ENCODE measurements around the gene PSMA2.

Gene PSMA2

GRCh38 chr7:42931447-42931833 lies 534 bp downstream of the PSMA2 start:
- Histone ChIP-seq H3K4me3 (ENCODE audit: insufficient read depth, low read length, poor library complexity, severe bottlenecking) (peak overlapping the region; percentile 99), H3F3A (ENCODE audit: insufficient read depth) (peaks cover 4% of the 10 kb centered on the region; the same call in 1 of the 2 replicates), H3K9me3 (ENCODE audit: insufficient read depth, low read length) (no peaks in the 10 kb centered on the region), H3K36me3 (ENCODE audit: low read length) (peaks cover 22% of the 10 kb centered on the region), H4K20me1 (ENCODE audit: low read depth, low read length) (peaks cover 27% of the 10 kb centered on the region; the same call in 1 of the 2 replicates), H3K9ac (ENCODE audit: low read length) (peak overlapping the region; percentile 93), H2AFZ (ENCODE audit: low read depth, low read length, severe bottlenecking) (peak overlapping the region; percentile 72), H3K9me2 (replicated peaks; ENCODE audit: insufficient read depth, low read length) (no peaks in the 10 kb centered on the region), H3K27me3 (ENCODE audit: low read length) (no peaks in the 10 kb centered on the region), H3K79me2 (ENCODE audit: insufficient read depth, low read length) (peaks cover 87% of the 10 kb centered on the region), H3K4me2 (ENCODE audit: low read depth, low read length, poor library complexity, severe bottlenecking) (peak overlapping the region; percentile 99), H3K27ac (ENCODE audit: low read depth, low read length) (peak overlapping the region; percentile 56)
- TF ChIP-seq CTCF (IDR thresholded peaks at IDR 0.05; ENCODE audit: insufficient read depth, low read length, poor library complexity, severe bottlenecking) = no peak
- no peak for TF ChIP-seq EZH2phosphoT487 (conservative IDR thresholded peaks at IDR 0.05; ENCODE audit: low read length)

- Histone ChIP-seq H3K4me2 (ENCODE audit: low read depth, low read length, poor library complexity, severe bottlenecking) (peak overlapping the region; percentile 99), H3K9ac (ENCODE audit: low read length) (peak overlapping the region; percentile 93), H2AFZ (ENCODE audit: low read depth, low read length, severe bottlenecking) (no peak overlapping the region), H3K36me3 (ENCODE audit: low read length) (peaks cover 22% of the 10 kb centered on the region), H3K27ac (ENCODE audit: low read depth, low read length) (peak overlapping the region; percentile 56; the same call in 1 of the 2 replicates), H3K4me3 (ENCODE audit: insufficient read depth, low read length, poor library complexity, severe bottlenecking) (peak overlapping the region; percentile 99), H3F3A (ENCODE audit: insufficient read depth) (peaks cover 4% of the 10 kb centered on the region; the same call in 1 of the 2 replicates), H3K79me2 (ENCODE audit: insufficient read depth, low read length) (peaks cover 92% of the 10 kb centered on the region), H3K27me3 (ENCODE audit: low read length) (no peaks in the 10 kb centered on the region), H4K20me1 (ENCODE audit: low read depth, low read length) (peaks cover 27% of the 10 kb centered on the region; the same call in 1 of the 2 replicates), H3K9me2 (replicated peaks; ENCODE audit: insufficient read depth, low read length) (no peaks in the 10 kb centered on the region), H3K9me3 (ENCODE audit: insufficient read depth, low read length) (no peaks in the 10 kb centered on the region)
- TF ChIP-seq EZH2phosphoT487 (conservative IDR thresholded peaks at IDR 0.05; ENCODE audit: low read length) (no peak), CTCF (IDR thresholded peaks at IDR 0.05; ENCODE audit: insufficient read depth, low read length, poor library complexity, severe bottlenecking) (no peak)
These were observed 1.1 kb downstream of the PSMA2 start for GRCh38 chr7:42930889-42931288.

DNA sequence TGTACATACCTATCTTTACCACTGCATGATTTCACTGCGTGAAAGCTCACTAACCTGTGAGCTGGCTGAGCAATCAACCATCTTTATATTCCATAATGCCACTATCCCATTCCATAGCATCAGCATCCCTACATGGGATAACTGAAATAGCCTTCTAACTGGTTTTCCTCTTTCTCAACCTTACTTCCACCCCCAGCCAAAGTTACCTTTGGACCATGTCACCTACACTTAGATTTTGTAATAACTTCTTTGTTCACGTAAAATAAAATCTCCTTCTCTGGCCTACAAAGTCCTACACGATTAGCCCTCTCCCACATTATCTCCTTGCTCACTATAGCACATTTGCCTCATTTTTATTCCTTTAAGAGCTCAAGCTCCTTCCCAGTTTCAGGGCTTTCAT lies 2.5 kb downstream of the PSMA2 start:
- peaks cover 27% of the 10 kb centered on the region for H3K36me3 ChIP-seq (ENCODE audit: low read length)
- peaks cover 88% of the 10 kb centered on the region for H3K79me2 ChIP-seq (ENCODE audit: insufficient read depth, low read length)
- H4K20me1 ChIP-seq (ENCODE audit: low read depth, low read length) = peaks cover 27% of the 10 kb centered on the region; the same call in 1 of the 2 replicates
- peak overlapping the region; percentile 93; the same call in 1 of the 2 replicates for H3K9ac ChIP-seq (ENCODE audit: low read length)
- H3K4me2 ChIP-seq (ENCODE audit: low read depth, low read length, poor library complexity, severe bottlenecking) = peak overlapping the region; percentile 99
- H3K9me2 ChIP-seq (replicated peaks; ENCODE audit: insufficient read depth, low read length) = no peaks in the 10 kb centered on the region
- H3K27ac ChIP-seq (ENCODE audit: low read depth, low read length) = no peak overlapping the region
- H3K27me3 ChIP-seq (ENCODE audit: low read length) = no peaks in the 10 kb centered on the region
- no peaks in the 10 kb centered on the region for H3F3A ChIP-seq (ENCODE audit: insufficient read depth)
- H2AFZ ChIP-seq (ENCODE audit: low read depth, low read length, severe bottlenecking) = no peak overlapping the region
- H3K9me3 ChIP-seq (ENCODE audit: insufficient read depth, low read length) = no peaks in the 10 kb centered on the region
- TF ChIP-seq EZH2phosphoT487 (conservative IDR thresholded peaks at IDR 0.05; ENCODE audit: low read length) (no peak), CTCF (IDR thresholded peaks at IDR 0.05; ENCODE audit: insufficient read depth, low read length, poor library complexity, severe bottlenecking) (no peak)
- H3K4me3 ChIP-seq (ENCODE audit: insufficient read depth, low read length, poor library complexity, severe bottlenecking) = peak overlapping the region; percentile 99
